DMS53 treated with DMSO at 0.1 percent for 48 hours (cell line): ENCODE data around the gene RECQL5.
"Not testable (repeated sequence)": the region's sequence is repeated elsewhere in the genome, so short reads cannot be mapped to it uniquely, and the experiment has no call there.

Experiments used
- DNase-seq: peaks from one replicate; lab custom pipeline; 2025; ENCODE audit not compliant: unreplicated experiment; lab: John Stamatoyannopoulos, UW

The RECQL5 gene

GRCh38 chr17:75595284-75595919 is 71.6 kb downstream of the RECQL5 start:
- no peak for DNase-seq

GRCh38 chr17:75594499-75595283 is 72.3 kb downstream of the RECQL5 start:
- peak; percentile 32 for DNase-seq

DNA sequence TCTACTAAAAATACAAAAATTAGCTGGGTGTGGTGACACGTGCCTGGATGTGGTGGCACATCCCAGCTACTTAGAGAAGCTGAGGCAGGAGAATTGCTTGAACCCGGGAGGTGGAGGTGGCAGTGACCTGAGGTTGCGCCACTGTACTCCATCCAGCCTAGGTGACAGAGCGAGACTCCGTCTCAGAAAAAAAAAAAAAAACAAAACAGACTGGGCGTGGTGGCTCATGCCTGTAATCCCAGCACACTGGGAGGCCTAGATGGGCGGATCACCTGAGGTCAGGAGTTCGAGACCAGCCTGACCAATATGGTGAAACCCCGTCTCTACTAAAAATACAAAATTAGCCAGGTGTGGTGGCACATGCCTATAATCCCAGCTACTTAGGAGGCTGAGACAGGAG is 73.5 kb downstream of the RECQL5 start:
- not testable (repeated sequence) for DNase-seq

DNA sequence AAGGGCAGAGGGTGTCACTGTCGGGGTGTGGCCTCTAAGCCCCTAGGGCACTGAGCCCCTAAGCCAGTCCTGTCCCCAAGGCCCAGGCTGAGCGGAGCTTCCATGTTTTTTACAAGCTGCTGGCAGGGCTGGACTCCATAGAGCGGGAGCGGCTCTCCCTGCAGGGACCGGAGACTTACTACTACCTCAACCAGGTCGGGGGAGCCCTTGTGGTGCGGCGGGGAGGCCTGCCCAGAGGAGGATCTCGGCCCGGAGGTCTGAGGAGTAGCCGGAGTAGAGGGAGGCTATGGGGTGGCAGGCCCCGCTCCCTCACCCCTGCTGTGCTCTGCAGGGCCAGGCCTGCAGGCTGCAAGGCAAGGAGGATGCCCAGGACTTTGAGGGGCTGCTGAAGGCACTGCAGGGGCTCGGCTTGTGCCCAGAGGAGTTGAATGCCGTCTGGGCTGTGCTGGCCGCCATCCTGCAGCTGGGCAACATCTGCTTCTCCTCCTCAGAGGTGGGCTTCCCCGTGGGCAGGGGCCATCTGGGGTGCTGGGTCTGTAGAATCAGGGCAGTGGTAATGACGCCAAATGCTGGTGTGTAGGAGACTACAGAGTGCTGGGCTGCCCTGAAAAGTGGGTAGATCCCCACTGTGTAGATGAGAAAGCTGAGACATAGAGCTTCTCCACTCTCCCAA is 74.5 kb downstream of the RECQL5 start:
- DNase-seq = no peak

DNA sequence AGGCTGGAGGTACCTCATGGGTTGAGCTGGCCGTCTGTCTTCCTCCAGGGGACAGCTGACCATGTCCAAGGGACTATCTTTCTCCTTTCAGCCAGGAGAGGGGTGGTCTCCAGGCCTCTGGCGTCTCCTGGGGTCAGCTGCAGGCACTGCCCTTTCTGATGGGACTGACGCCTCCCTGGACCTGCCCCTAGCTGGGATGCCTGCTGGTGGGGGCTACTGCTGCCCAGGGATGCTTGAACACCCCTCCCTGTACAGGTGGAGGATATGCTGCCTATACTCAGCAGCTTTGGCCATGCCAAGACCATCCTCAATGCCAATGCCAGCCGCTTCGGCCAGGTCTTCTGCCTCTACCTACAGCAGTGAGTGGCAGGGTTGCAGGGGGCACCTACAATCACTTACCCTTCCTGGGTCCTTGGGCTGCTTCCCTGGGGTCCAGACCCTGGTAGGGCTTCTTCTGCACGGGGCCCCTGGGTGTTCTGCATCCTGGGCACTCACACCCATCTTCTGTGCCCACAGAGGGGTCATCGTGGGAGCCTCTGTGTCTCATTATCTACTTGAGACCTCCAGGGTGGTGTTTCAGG is 75.1 kb downstream of the RECQL5 start:
- no peak for DNase-seq

- DNase-seq = no peak
Measured at GRCh38 chr17:75590849-75591721, 75.9 kb downstream of the RECQL5 start.

GRCh38 chr17:75590314-75590761 is 76.6 kb downstream of the RECQL5 start:
- DNase-seq = no peak

DNA sequence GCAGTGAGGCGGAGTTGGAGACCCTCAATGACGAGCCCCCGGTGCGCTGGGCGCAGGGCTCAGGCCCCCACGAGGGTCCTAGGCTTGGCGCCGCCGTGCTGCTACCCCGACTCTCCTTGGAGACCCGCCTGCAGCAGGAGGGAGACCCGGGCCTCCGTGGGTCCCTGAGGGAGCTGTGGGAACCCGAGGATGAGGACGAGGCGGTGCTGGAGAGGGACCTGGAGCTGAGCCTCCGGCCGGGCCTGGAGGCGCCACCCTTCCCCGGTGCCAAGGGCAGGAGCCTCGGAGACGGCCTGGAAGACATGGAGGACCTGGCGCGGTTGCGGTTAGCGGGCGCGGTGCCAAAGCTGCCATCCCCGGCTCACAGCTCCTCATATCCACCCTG is 77.0 kb downstream of the RECQL5 start:
- no peak for DNase-seq

DNA sequence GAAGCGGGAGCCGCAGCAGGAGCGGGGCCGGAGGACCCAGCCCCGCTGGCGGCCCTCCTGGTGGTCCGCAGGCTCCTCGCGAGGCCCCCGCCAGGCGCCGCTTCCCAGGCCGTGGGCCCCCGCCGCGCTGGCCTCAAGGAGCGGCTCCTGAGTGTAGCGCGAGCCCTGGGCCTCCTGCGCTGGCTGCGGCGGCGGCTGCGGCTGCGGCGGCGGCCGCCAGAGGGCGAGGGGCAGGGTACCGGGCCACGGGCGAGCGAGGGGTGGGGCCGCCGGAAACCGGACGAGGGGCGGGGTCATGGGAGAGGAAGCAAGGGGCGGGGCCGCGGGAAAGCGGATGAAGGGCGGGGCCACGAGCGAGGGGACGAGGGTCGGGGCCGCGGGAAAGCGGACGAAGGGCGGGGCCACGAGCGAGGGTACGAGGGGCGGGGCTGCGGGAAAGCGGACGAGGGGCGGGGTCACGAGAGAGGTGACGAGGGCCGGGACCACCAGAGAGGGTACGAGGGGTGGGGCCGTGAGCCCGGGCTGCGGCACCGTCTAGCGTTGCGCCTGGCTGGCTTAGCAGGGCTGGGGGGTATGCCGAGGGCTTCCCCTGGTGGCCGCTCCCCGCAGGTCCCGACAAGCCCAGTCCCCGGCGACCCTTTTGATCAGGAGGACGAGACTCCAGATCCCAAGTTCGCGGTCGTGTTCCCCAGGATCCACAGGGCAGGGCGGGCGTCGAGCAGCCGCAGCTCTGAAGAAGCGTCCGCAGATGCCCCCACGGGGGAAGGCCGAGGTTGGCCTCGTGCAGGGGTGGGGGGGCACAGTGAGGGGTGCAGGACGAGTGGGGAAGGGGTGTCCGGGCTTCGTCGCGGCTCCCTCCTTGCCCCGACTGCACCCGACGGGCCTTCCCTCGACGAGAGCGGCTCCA is 77.7 kb downstream of the RECQL5 start:
- DNase-seq = peak; percentile 77

- peak; percentile 32 for DNase-seq
Measured at GRCh38 chr17:75588596-75589011, 78.3 kb downstream of the RECQL5 start.

DNA sequence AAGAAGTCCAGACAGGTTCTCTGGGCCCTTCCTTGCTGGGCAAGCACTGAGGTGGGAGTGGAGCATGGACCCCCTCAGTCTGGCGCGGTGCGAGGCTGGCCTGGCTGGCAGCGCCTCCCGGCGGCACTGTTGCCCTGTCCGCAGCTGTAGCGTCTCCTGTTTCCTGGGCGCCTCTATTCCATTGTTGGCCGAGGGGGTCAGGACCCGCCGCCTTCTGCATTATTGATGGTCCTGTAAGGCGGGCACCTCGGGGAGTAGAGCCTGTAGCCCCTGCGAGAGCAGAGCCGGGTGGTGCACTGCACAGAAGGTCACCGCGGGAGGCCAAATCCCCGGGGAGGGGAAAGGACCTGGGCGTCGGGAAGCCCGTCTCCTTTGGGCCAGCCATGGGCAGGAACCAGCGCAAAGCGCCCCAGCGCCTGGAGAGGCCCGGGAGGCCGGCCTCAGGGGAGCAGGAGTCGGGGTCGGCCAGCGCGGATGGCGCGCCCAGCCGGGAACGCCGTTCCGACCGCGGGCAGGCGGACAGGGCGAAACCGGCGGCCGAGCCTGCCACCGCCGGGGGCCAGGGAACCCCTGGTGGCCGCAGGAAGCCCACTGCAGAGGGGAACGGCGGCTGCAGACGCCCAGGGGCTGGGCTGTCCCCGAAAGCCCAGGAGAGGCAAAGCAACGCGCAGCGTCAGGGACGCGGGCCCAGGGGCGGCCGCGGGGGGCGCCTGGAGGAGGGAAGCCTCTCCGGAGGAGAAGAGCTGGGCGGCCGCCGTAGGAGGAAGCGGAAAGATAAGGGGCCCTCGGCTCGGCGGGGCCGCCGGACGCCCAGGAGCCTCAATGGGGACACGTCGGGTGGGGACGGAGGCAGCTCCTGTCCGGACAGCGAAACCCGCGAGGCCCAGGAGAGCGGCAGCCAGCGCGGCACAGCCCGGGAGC is 79.0 kb downstream of the RECQL5 start, which contains the start of gene MYO15B:
TSS of gene MYO15B (plus strand) at position 126 of the 921 bp plus-strand sequence. CDS start at position 384, 258 bp downstream.
- peak; percentile 14 for DNase-seq

- no peak for DNase-seq
Measured at GRCh38 chr17:75584849-75585175, 82.1 kb downstream of the RECQL5 start.

- DNase-seq = not testable (repeated sequence)
Measured at GRCh38 chr17:75583197-75583596, 83.8 kb downstream of the RECQL5 start.

DNA sequence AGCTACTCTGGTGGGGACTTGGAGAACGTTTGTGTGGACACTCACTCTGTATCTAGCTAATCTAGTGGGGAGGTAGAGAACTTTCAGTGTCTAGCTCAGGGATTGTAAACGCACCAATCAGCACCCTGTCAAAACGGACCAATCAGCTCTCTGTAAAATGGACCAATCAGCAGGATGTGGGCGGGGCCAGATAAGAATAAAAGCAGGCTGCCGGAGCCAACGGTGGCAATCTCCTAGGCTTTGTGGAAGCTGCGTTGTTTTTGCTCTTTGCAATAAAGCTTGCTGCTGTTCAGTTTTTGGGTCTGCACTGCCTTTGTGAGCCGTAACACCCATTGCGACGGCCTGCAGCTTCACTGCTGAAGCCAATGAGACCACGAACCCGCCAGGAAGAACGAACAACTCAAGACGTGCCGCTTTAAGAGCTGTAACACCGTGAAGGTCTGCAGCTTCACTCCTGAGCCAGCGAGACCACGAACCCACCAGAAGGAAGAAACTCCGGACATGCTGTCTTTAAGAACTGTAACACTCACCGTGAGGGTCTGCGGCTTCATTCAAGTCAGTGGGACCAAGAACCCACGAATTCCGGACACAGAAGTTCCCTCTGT is 85.7 kb downstream of the RECQL5 start:
- DNase-seq = not testable (repeated sequence)
